Body of pancreas (tissue), 4 donors: Measurements from ENCODE around the gene APRT. TPM values are rescaled to one million over a fixed set of nuclear protein-coding genes. Genes with fewer than 3 reads are reported as not detected.

Experiments used
- ATAC-seq: fragments of 150-250 bp; one replicate; pipeline ENCODE4 v1.9.1; 2016
- DNase-seq, 4 donors: peaks; one replicate each; pipeline ENCODE4 v3.0.0-alpha.2; 2019
- H3K27ac ChIP-seq, 4 donors: fragments of 200-600 bp; sonication (generic); 1 replicate in 3 of 4; 2 replicates in 1 of 4; pipeline versions ENCODE4 v1.5.1 to v1.6.1; 2016 to 2019; ENCODE audit warnings: mild to moderate bottlenecking in 1 of 4, mixed read lengths in 1 of 4, moderate library complexity in 1 of 4
- H3K27me3 ChIP-seq, 2 donors: fragments of 200-600 bp; sonication (generic); one replicate each; pipeline ENCODE4 v1.6.0; 2016; ENCODE audit warnings: mild to moderate bottlenecking in 1 of 2
- H3K36me3 ChIP-seq, 2 donors: fragments of 200-600 bp; sonication (generic); replicated peaks in 1 of 2; 2 replicates each; pipeline ENCODE4 v1.5.1; 2016; ENCODE audit warnings: low read depth in 2 of 2; ENCODE audit not compliant: insufficient read depth in 1 of 2
- H3K4me1 ChIP-seq: fragments of 200-600 bp; sonication (generic); one replicate; pipeline ENCODE4 v1.6.0; 2016
- H3K4me3 ChIP-seq, 2 donors: fragments of 200-600 bp; sonication (generic); 1 replicate in 1 of 2; 2 replicates in 1 of 2; pipeline ENCODE4 v1.5.1; 2016 to 2019
- H3K9me3 ChIP-seq, 3 donors: fragments of 200-600 bp; sonication (generic); 1 replicate in 2 of 3; 2 replicates in 1 of 3; pipeline ENCODE4 v1.5.1; 2016
- POLR2A ChIP-seq, 3 donors: fragments of 450-650 bp; IDR thresholded peaks; one replicate each; pipeline ENCODE4 v1.6.1; 2016; ENCODE audit warnings: antibody characterized with exemption in 3 of 3, mild to moderate bottlenecking in 2 of 3
- WGBS, 2 donors: methylation state at CpG; one replicate each; pipeline ENCODE4 v1.1.5; 2017; 5-methylcytosine and 5-hydroxymethylcytosine counted together
- intact Hi-C: fragments of 100-400 bp; cut with DNase I; formaldehyde crosslinking; loops from one replicate; pipeline ENCODE4 v1.15.1; 2023
- total RNA-seq, 2 donors: library from RNA; depleted of rRNA; stranded (reverse); fragments of >200 nt; gene quantifications; one replicate each; pipeline ENCODE4 v1.1.0, GENCODE V29; 2016
- TF ChIP-seq, protein P1 (sequence below), 7 experiments: fragments of 450-650 bp in 4 of 7; fragments of 200-600 bp in 3 of 7; sonication (generic) in 3 of 7; IDR thresholded peaks; one replicate each; pipeline ENCODE4 v1.5.1; 2016 to 2019; ENCODE audit warnings: antibody characterized with exemption in 7 of 7

The APRT gene
- total RNA-seq, 2 donors from 2014 or later = 95.9 to 104 TPM

DNA sequence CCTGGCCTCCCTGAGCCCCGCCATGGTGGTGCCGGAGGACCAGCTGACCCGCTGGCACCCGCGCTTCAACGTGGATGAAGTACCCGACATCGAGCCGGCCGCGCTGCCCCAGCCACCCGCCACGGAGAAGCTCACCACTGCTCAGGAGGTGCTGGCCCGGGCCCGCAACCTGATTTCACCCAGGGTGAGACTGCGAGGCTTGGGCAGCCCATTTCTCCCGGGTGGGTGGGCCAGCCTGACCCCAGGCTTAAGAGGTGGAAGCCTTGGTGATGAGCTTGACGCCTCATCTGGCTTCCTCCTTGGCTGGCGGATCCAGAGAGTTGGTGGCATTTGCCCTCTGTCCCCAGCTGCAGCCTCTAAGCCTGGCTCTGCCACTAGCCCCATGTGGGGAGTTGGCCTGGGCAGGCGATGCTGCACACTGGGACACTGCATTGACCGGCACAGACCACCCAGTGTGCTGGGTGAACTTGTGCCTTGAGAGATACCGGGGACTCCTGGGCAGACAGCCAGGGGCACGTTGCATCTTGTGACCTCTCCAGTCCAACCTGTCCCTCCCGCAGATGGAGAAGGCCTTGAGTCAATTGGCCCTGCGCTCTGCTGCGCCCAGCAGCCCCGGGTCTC, 5.1 kb downstream of the APRT start:
- DNase-seq = no peak
- 82% methylated on average over 26 of the region's 27 CpGs; no CpG with 5 or more reads in 1 of the 2 donors for WGBS, 2 donors

DNA sequence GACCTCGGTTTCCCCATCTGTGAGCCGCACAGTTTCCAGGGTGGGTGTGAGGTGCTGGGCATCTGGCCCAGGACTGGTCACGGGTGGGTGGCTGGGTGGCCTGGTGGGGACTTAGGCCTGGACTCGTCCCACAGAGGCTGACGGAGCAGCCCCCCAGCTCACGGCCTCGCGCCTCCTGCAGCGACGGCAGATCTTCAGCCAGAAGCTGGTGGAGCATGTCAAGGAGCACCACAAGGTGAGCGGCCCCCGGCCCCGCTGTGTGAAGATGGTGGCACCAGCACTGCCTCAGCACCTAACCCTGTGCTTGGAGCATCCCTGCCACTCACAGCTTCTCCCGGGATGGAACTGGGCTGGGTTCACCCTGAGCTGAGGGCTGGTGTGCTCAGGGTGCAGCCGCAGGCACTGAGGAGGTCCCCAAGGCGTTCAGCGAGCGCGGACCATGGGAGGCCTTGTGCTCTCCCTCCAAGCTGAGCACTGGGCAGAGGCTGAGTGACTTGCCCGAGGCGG, 5.8 kb downstream of the APRT start:
- H3K9me3 ChIP-seq = no peaks in the 10 kb centered on the region
- no peak overlapping the region for H3K4me3 ChIP-seq
- peaks cover 43% of the 10 kb centered on the region for H3K4me1 ChIP-seq
- no peaks in the 10 kb centered on the region for H3K27me3 ChIP-seq
- no peak for TF ChIP-seq POLR2A (IDR thresholded peaks at IDR 0.05)
- TF ChIP-seq, protein P1, sequence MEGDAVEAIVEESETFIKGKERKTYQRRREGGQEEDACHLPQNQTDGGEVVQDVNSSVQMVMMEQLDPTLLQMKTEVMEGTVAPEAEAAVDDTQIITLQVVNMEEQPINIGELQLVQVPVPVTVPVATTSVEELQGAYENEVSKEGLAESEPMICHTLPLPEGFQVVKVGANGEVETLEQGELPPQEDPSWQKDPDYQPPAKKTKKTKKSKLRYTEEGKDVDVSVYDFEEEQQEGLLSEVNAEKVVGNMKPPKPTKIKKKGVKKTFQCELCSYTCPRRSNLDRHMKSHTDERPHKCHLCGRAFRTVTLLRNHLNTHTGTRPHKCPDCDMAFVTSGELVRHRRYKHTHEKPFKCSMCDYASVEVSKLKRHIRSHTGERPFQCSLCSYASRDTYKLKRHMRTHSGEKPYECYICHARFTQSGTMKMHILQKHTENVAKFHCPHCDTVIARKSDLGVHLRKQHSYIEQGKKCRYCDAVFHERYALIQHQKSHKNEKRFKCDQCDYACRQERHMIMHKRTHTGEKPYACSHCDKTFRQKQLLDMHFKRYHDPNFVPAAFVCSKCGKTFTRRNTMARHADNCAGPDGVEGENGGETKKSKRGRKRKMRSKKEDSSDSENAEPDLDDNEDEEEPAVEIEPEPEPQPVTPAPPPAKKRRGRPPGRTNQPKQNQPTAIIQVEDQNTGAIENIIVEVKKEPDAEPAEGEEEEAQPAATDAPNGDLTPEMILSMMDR (IDR thresholded peaks at IDR 0.05) = no peak
- H3K36me3 ChIP-seq = no peaks in the 10 kb centered on the region
- ATAC-seq = no peak
- DNase-seq = no peak
- intact Hi-C loops = no loop called here
- H3K27ac ChIP-seq = no peak overlapping the region
- 88% methylated on average over 20 of the region's 21 CpGs; no CpG with 5 or more reads in 1 of the 2 donors for WGBS, 2 donors

More for the DNA sequence above, 5.1 kb downstream of the APRT start:
- Histone ChIP-seq H3K36me3 (no peaks in the 10 kb centered on the region), H3K27me3 (no peaks in the 10 kb centered on the region), H3K4me3 (no peak overlapping the region), H3K27ac (no peak overlapping the region), H3K9me3 (no peaks in the 10 kb centered on the region), H3K4me1 (peaks cover 49% of the 10 kb centered on the region)
- TF ChIP-seq, protein P1 (IDR thresholded peaks at IDR 0.05) = no peak
- no peak for TF ChIP-seq POLR2A (IDR thresholded peaks at IDR 0.05)
- no peak for ATAC-seq
- intact Hi-C loops = no loop called here

DNA sequence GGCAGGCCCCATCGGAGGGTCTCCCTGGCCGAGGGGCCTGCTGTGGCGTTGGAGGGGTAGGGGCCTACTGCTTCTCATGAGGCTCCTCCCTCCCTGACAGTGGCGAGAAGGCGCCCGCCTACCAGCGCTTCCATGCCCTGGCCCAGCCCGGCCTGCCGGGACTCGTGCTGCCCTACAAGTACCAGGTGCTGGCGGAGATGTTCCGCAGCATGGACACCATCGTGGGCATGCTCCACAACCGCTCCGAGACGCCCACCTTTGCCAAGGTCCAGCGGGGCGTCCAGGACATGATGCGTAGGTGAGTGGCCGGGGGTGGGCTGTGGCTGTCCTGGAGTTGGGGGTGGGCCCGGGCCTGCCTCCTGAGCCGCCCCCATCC, 6.4 kb downstream of the APRT start:
- intact Hi-C loops = no loop called here
- TF ChIP-seq POLR2A (IDR thresholded peaks at IDR 0.05) = no peak
- TF ChIP-seq, protein P1 (IDR thresholded peaks at IDR 0.05) = no peak
- WGBS, 2 donors = 75 to 76% methylated on average over 4 to 21 of the region's 22 CpGs

DNA sequence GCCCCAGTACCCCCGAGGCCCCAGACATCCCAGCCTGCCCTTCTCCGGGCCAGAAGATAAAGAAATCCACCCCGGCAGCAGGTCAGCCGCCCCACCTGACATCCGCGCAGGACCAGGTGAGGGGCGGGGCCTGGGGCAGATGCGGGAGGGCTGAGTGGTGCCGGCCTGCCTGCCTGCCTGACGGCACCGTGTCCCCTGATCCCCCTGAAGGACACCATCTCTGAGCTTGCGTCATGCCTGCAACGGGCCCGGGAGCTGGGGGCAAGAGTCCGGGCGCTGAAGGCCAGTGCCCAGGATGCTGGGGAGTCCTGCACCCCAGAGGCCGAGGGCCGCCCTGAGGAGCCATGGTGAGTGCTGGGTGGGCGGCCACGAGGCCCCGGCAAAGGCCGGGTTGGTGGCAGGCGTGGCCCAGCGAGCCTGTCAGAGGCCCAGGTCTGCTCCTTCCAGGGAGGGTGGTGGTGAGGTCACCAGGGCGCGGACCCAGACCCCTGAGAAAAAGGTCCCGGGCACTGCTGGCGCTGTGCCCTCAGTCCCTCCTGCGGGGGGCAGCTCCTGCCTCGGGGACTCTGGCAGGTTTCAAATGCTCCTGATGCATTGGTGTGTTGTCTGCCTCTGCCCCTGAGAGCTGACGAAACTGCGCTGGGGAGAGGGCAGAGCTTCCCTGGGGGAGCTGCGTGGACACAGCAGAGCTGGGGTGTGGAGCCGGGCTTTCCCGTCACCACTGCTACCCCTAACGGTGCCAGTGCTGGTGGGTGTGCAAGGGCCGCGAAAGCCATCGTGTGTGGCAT, 7.0 kb downstream of the APRT start:
- TF ChIP-seq POLR2A (IDR thresholded peaks at IDR 0.05) = no peak
- TF ChIP-seq, protein P1 (IDR thresholded peaks at IDR 0.05) = no peak
- H3K9me3 ChIP-seq = no peaks in the 10 kb centered on the region
- no peak for ATAC-seq
- H3K36me3 ChIP-seq = no peaks in the 10 kb centered on the region
- peaks cover 31% of the 10 kb centered on the region for H3K4me1 ChIP-seq
- DNase-seq = peak in 2 of 4 donors; percentile 40 to 45
- no peak overlapping the region for H3K4me3 ChIP-seq
- no peak overlapping the region for H3K27ac ChIP-seq
- no peaks in the 10 kb centered on the region for H3K27me3 ChIP-seq
- WGBS, 2 donors = 0 to 20% methylated on average over 11 to 37 of the region's 39 CpGs
- intact Hi-C loops = no loop called here

More for the DNA sequence above, 6.4 kb downstream of the APRT start:
- H3K27ac ChIP-seq = no peak overlapping the region
- DNase-seq = no peak
- H3K36me3 ChIP-seq = no peaks in the 10 kb centered on the region
- ATAC-seq = no peak
- H3K9me3 ChIP-seq = no peaks in the 10 kb centered on the region
- H3K4me1 ChIP-seq = peaks cover 37% of the 10 kb centered on the region
- no peaks in the 10 kb centered on the region for H3K27me3 ChIP-seq
- no peak overlapping the region for H3K4me3 ChIP-seq
